Measurements from ENCODE around the gene UGT1A4.

UGT1A4 gene

GRCh38 chr2:233718552-233718951 lies at the start of gene UGT1A4:
TSS of gene UGT1A4 (plus strand) at chr2:233718736. CDS start at chr2:233718821, 85 bp downstream.
- TF ChIP-seq, protein P1, sequence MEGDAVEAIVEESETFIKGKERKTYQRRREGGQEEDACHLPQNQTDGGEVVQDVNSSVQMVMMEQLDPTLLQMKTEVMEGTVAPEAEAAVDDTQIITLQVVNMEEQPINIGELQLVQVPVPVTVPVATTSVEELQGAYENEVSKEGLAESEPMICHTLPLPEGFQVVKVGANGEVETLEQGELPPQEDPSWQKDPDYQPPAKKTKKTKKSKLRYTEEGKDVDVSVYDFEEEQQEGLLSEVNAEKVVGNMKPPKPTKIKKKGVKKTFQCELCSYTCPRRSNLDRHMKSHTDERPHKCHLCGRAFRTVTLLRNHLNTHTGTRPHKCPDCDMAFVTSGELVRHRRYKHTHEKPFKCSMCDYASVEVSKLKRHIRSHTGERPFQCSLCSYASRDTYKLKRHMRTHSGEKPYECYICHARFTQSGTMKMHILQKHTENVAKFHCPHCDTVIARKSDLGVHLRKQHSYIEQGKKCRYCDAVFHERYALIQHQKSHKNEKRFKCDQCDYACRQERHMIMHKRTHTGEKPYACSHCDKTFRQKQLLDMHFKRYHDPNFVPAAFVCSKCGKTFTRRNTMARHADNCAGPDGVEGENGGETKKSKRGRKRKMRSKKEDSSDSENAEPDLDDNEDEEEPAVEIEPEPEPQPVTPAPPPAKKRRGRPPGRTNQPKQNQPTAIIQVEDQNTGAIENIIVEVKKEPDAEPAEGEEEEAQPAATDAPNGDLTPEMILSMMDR (conservative IDR thresholded peaks at IDR 0.05): no peak
- H3K27ac ChIP-seq: no peak within 1 kb of the TSS

DNA sequence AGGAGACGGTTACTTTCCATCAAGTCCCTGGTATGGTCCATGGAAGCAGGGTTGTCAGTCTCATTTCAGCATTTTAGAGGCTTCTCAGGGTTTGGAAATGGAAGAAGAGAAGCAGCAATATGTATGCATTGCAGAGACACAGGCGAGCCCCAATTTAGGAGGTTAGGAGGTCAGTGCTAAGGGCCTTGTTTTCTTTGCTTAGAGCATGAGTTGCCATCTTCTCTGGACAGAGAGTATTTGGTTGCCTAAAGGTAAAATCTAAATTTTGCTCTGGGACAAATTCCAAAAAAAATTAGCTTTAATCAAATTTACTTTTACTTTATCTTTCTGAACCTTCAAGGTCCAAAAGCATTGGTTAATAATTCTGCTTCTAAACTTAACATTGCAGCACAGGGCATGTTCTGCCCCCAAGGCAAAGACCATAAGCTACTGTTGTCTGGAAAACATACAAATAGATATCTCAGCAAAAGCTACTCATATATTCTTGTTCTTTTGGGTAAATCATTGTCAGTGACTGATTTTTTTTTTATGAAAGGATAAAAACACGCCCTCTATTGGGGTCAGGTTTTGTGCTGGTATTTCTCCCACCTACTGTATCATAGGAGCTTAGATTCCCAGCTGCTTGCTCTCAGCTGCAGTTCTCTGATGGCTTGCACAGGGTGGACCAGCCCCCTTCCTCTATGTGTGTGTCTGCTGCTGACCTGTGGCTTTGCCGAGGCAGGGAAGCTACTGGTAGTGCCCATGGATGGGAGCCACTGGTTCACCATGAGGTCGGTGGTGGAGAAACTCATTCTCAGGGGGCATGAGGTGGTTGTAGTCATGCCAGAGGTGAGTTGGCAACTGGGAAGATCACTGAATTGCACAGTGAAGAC lies 47.0 kb upstream of the UGT1A4 start, which contains the start of gene UGT1A9:
Gene UGT1A9 (plus strand): TSS at position 609 of the 872 bp plus-strand sequence. CDS start 37 bp downstream, at position 646.
- no peak within 1 kb of the TSS for H3K27ac ChIP-seq
- TF ChIP-seq, protein P1 (conservative IDR thresholded peaks at IDR 0.05): no peak

DNA sequence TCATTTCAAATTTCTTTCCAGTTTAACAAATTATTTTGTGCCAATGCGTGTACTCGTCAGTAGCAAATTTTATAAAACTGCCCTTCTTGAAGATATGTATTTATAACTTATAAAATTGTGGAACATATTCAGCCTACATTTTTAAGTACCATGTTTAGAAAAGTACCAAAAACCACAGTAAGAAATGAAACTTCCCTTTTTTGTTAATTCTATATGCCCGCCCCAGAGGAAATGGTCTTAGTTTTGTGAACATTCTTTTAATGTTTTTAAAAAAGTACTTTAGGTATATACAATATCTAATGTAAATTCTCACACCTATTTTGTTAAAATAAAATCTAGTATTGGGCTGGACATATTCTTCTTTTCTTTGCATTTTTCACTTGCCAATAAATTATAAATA lies 45.6 kb upstream of the UGT1A4 start:
- TF ChIP-seq, protein P1 (conservative IDR thresholded peaks at IDR 0.05): no peak
- H3K27ac ChIP-seq: no peak overlapping the region

DNA sequence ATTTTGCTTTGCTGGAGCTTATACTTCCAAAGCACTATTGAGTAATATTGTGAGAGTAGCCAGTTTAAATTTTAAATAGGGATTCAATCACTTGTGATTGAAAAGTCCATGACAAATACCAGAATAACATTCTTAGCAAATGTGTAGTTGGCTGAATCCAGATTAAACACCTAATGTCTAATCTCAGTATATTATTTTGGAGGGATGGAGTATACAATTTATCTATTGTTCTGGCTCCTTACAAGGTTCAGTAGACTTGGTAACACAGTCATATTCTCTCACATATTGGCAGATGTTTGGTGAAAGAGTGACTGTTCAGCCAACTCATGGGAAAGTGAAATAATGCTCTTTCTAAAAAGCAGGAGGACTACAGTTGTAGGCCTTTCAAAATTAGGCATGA lies 44.6 kb upstream of the UGT1A4 start:
- no peak overlapping the region for H3K27ac ChIP-seq
- TF ChIP-seq, protein P1 (conservative IDR thresholded peaks at IDR 0.05): no peak

GRCh38 chr2:233674314-233674713 lies 44.2 kb upstream of the UGT1A4 start:
- no peak overlapping the region for H3K27ac ChIP-seq
- TF ChIP-seq, protein P1 (conservative IDR thresholded peaks at IDR 0.05): no peak

DNA sequence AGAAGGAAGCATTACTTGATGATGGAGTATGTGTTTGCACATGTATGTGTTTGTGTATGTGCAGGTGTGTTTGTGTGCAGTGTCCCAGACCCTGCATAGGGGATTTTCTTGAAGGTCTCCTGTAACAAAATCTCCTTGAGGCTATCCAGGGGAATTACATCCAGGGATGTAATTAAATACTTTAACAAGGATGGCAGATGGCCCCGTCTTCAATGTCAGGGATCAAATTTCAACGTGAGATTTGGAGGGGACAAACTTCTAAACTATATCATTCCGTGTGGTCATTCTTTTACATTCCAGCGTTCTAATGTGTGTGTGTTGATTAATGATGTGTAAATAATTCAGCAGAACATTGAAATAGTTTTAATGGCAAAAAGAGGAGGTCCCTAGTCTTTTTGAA lies 43.5 kb upstream of the UGT1A4 start:
- TF ChIP-seq, protein P1 (conservative IDR thresholded peaks at IDR 0.05): no peak; the same call in 1 of the 2 replicates
- no peak overlapping the region for H3K27ac ChIP-seq

- H3K27ac ChIP-seq: no peak overlapping the region
- TF ChIP-seq, protein P1 (conservative IDR thresholded peaks at IDR 0.05): no peak
Measured at GRCh38 chr2:233676046-233676445, 42.5 kb upstream of the UGT1A4 start.

All from VCaP (cell line).